NCI-H2107 treated with DMSO at 0.1 percent for 48 hours (cell line): ENCODE measurements around the gene NID2.

Experiments
- DNase-seq: peaks from one replicate; lab custom pipeline; 2025; ENCODE audit not compliant: unreplicated experiment; lab: John Stamatoyannopoulos, UW

NID2 gene

DNA sequence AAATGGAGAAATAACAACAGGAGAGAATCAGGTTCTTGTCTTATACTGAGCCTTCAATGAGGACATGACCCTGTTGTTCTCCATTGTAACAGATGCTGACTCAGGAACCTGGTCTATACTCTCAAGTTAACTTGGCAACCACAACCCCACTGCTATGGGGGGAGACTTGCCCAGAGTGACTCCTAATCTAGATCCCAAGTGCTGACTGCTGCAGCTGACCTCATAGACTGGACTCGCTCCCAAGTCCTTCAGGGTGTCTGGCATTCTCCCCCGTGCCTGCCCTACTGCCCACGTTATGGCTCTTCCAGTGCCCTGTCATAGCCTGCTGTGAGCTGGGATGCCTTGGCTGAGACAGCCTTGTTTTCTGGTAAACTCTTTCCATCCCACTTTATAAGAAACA, 37.1 kb downstream of the NID2 start:
- no peak for DNase-seq

DNA sequence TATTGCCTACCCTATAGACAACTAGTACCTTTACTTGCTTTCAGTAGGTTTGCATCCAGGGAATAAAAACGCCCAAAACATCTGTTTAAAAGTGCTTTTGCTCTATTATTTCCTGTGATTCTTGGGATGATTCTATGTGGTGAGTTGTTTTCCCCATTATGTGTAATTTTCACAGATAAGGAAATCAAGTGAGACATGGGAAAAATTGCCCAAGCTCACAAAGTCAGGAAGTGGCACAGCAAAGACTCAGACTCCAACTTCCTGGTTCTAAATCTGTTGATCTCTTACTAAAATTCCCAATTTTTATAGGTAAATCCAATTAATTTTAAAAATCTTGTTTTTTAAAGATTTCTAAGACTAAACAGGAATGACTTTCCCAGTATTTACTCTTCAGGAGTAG, 39.0 kb downstream of the NID2 start:
- no peak for DNase-seq

DNA sequence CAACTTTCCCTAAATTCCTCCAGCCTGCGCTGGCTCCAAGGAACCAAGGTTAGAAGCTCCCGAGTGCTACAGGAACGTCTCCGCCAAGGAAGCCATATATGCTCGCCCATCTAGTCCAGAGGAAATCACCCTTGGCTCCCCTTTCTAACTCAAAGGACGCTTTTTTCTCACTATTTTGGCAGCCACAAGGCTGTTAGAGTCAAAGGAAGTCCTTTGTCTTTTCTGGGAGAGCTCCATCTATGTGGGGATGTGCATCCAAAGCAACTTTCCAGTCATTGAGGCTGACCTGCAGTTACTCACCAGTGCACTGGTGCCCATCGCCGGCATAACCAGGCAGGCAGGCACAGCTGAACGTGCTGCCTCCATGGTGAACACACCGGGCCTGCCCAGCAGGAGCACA, 42.0 kb downstream of the NID2 start:
- no peak for DNase-seq

DNA sequence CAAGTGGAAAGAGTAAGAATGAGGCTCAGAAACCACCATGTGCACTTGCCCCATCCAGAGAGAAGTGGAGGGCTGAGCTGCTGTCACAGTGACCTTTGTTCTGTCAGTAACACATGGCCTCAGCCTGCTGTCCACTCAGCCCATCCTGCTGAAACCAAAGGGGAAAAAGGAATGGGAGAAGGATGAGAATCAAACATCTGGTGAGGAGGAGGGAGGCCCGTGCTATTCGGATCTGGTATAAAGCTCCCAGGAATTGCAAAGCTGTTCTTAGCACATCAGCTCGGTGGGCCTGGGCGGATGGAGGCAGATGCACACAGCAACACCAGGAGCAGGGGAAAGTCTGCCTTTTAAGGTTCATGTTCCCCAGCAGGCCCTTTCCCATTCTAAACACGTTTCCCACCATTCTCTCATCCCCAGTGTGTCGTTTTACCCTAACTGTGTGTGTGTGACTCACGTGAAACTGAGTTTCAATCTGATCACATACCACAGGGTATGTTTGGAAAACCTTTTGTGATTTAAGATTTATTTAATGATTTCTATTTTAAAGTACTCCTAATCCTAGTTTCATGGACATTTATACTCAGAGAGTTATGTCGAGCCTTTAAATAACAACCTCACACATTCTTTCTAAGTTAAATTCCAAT, 42.7 kb downstream of the NID2 start:
- no peak for DNase-seq

DNA sequence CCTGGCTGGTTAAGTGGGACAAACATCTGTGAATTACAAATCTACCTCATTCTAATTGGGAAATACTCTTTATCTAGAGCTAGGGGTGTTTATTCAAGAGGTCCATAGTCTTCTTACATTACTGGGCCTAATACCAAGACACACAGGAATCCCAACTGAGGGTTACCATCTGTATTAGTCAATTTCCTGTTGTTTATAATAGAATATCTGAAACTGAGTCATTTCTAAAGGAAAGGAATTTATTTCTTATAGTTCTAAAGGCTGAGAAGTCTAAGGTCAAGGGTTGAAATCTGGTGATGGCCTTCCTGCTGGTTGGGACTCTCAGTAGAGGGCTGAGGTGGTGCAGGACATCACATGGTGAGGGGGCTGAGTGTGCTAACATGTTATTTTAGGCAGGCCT, 43.5 kb downstream of the NID2 start:
- no peak for DNase-seq

DNA sequence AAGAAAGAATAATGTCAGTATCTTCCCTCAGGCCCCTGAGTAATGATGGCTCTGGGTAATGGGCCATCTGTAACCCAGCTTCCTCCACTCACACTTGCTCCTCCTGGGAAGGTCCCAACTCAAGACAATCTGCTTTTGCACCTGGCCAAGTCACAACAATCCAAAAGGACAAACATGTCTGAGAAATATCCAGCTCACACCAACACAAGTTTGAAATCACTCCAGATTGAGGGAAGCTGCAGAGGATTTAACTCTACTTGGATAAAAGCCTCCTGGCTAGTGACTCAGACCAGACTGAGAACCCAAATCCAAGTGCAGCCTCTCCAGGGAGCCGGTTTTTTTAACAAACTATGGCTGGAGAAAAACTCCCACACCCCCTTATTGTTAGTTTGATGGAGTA, 45.3 kb downstream of the NID2 start:
- DNase-seq = no peak

DNA sequence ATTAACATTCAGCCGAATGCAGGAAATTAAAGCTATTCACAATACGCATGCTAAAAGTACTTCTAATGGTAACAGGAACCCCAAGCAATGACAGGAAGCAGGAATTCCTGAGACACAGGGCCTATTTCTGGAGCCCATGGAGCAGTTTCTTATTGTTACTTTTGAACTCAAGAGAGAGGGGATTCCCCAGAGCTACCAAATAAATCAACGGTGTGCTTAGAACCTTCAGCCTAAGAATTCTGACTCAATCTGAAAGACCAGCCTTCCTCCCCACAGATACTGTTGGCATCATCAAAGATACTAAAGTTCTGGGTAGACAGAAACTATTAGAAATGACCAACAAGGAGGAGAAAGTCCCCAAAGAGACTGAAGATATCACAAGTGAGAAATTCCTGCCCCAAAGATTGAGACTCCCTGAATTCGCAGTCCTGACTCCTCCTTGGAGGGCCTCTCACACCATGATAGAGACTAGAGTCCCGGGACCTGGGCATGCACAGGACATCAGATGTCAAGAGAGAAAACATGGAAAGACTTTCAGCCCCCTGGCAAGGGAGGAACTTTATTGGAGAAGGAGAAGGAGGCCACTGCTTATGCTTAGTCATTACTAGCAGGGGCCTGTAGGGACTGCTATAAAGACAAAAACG, 46.8 kb downstream of the NID2 start:
- DNase-seq = no peak

DNA sequence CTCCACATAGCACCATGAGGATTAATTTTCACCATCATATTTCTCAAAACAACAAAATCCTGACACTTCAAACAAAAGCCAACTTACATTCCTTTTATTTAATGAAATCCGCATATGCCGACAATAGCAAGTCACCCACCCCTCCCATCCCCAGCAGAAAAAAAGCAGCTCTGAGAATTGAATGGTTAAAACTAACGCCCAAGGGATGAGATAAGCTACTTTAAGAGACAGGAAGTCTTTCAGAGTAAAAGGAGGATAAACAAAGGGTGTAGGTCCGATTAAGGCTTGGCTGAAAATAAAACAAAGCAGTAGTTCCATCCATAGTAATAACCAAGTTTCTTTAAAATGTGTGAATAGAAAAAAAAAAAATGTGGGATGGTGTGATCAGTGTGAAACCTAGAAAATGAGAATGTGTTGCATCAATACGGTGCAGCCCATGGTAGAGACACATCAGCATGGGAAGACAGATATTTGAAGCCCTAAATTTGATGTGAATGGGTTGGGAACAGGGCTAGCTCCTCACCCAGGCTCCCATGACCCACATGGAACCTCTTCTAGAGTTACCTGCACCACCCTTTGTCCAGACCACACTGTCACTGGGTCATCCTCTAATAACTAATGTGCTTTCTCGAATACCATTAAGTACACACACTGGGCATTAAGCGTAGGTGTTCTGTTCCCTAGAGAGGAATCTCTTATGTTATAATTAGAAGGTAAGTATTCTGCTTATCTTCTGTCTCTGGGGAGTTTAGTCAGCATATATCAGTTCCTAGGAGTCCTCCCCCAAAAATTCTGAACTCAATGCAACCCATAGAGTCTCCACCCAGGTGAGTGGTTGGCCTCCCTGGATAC, 47.8 kb downstream of the NID2 start:
- no peak for DNase-seq

DNA sequence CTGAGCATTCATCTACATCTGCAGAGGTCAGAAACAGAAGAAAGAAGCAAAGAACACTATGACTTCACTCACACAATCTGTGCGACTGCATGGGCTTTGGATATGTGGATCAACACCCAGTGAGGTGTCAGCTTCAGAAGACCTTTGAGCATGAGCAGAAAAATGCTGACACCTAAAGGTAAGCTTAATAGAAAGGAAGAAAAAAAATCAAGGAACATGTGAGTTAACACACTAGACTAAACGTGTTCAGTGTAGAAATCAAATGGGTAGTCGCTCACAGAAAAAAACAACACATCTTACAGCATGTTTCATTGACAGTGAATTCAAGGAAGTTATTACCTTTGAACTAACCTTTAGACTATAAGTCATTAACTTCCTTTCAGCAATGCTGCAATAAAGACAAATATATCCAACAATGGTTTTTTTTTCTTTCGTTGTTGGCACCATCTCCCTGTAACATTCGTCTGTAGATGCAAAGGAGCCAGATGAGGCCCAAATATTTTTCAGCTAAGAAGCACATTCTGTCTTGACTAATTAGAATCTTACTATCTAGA, 48.6 kb downstream of the NID2 start:
- no peak for DNase-seq

DNA sequence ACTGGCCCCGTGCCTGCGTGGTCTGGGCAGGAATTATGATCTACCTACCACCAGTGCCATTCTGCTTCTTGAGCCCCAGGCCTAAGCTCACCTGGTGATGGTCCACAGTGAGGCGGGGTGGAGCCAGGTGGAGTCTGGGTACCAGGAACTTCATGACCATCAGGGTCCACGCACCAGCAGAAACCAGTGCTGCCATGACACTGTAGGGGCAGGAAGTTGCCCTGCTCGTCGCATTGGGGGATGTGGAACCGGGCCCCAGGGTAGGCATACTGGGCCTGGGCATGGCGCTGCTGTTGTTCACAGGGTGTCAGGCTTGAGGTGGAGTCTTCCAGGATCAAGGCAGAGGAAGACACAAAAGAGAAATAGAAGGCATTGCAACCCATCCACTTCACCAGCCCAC, 49.9 kb downstream of the NID2 start:
- no peak for DNase-seq

DNA sequence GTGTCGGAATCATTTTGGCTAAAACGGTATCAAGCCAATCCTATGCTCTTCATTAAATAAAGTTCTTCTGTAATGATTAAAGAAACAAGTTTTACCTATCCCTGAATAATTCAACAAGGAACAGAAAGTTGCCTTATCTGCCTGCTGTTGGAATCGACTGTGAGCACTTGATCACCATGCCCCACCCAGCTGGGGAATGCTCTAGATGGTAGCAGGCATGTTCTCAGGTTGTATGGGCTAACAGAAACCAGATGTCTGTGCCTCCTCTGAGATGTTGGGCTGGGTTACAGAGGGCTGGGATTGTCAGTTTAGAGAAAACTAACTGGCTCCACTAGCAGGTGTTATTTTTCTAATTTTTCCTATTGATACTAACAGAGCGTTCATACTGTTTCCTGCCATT, 50.6 kb downstream of the NID2 start:
- no peak for DNase-seq

DNA sequence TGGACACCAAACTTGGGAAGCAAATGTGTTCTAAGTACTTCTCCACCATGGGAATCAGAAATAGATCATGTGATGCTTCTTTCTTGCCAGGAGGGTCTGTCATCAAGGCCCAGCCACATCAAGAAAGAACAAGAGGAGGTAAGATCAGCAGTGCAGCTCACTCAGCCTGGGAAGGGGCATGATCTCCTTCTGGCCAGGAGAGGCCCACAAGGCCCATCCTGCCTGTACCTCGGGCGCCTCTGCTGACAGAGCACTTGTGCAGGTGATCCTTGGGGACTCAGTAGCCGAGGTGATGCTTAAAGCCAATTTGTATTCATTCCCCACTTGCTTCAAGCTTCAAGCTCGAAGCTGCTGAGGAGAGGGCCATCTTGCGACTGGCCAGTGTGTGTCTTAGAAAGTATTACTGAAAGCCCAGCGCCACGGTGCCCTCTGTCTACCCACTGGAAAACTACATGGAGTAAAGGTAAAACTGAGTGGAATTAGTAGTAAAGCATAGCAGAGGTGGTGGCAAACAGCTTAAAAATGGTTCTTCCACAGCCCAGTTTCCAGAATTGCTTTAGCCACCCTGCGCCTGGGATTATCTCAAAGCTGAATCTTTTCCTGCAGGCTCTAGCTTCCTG, 53.3 kb downstream of the NID2 start:
- no peak for DNase-seq

DNA sequence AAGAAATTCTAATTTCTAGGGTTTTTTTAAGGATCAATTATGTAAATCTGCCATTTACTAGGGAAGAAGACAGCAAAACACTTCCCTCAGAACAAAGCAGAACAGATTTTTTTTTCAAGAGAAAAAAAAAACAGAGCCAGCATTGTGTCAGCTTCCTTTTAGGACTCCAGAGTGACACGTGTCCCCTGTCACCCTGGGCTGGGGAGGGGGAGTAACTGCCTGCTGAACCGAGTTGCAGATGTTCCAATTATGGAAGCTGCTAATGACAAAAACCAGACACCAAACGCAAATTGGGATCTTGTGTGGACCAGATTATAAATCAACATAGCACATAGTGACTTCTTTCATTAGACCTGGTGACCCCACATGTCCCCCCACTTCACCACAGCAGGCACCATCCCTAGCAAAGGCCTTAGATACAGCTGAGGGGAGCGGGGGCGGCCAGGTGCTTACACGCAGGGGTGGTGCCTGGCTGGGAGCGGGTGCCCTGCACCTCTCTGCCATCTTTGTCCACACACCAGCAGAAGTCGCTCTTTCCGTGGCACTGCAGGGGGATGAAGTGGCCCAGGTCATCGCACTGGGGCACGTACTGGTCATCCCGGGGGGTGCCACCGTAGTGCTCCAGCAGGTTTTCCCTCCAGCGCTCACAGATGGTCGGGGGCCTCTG, 54.1 kb downstream of the NID2 start:
- DNase-seq = no peak

DNA sequence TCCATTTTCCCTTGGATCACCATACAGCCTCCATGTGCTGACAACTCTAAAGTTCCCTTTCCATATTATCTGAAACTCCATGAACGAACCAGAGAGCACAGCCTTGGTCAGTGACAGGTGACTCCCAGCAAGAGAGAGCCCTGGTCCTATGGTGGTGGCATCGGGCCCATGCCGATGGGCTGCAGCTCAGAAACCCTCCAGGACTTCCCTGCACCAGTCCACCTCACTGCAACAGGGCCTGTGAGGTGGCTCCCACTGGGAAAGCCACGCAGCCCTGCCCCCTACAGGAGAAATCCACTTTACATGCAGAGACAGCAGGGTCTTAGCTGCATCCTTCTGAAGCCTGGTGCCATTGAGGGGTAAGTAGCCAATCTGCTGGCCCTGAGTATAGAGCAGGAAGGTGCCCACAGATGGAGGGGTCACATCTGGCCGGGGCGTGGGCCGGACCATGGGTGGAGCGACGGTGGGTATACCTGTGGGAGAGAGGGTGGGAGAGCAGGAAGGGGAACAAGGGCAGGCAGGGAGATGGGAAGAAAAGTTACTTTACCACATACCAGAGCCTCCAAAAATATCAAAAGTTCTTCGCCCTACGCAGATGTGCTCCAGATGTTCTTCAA, 54.8 kb downstream of the NID2 start:
- DNase-seq = no peak

DNA sequence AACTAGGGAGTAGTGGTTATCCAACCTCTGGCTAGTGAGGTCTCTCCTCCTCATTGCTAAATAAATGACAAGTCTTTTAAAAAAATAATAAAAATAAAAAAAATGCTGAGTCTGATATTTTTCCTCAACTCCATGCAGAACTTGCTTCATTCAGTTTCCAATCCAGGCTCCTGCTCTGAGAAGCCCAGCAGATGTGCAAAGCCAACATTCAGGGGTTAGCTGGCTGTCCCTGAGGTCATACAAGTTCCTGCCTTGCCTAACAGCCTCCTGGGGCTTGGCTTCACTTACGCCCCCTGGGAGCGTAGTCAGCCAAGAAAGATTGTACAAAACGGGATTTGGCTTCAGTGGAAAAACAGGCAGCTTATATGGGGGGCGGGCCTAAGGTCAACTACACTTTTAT, 56.2 kb downstream of the NID2 start:
- DNase-seq = no peak

DNA sequence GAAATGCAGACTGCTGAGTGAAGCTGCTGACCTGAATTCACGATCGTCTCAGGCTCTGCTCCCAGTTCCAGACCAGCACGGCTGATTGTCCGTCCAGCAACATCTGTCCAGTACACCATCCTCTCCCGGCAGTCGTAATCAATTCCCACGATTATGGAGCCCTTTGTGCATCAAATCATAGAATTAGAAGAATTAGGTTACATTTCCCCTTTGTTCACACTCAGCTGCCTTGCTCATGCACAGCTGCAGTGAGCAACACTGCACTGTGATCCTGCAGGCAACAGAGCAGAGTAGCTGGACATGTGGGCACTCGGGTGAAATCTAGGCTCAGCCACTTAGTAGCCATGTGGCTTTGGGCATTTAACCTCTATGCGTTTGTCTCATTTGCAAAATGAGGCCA, 57.3 kb downstream of the NID2 start:
- DNase-seq = no peak

DNA sequence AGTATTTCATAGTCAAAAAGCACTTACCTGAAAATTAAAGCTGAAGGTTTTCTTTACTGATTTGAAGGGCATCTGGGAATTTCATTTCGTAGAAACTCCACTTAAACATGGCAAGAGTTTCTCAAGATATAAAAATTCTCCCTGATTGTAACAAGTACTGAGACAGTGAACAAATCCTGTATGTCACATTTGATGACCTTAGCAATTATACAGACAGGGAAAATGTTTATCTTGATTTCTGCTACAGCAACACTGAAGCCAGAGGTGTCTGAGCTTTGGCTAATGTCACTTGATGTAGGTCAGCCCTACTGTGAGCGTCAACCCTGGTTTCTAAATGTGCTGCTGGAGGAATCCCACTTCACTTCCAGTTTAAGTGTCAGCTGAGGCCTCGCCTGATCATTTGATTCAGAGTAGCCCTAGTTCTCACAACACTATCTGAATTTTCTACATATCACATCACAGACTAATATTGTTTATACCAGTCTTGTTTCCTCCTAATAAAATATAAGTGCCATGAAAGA, 58.6 kb downstream of the NID2 start:
- no peak for DNase-seq

DNA sequence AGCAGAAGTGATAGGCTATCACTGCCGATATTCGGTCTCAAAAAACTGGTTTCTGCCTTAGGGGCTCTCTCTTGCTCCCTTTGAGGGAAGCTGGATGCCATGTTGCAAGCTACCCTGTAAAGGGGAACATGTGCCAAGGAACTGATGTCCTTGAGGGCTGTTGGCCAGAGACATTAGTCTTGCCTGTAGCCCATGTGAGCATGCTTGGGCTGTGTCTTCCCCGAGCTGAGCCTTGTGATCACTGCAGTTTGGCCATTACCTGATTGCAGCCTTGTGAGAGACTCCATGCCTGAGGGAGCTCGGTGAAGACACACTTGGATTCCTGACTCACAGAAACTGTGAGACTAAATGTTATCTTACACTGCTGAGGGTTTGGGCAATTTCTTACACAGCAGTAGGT, 60.7 kb downstream of the NID2 start:
- DNase-seq = no peak

DNA sequence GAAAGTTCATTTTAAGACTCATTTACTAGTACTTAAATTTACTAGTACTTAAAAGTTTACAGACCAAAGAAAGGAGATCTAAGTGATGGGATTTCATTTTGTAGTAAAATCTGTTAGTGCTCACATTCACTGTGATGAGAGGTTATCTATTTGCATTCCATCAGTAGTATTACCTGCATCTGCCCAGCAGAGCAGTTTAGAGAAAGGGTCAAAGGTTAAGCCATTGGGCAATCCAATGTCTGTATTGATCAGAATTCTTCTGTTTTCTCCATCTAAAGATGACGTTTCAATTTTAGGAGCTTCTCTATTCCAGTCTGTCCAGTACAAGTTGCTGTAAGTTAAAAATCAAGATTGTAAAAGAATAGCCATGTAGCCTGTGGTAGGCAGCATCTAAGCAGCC, 61.2 kb downstream of the NID2 start:
- DNase-seq = no peak

DNA sequence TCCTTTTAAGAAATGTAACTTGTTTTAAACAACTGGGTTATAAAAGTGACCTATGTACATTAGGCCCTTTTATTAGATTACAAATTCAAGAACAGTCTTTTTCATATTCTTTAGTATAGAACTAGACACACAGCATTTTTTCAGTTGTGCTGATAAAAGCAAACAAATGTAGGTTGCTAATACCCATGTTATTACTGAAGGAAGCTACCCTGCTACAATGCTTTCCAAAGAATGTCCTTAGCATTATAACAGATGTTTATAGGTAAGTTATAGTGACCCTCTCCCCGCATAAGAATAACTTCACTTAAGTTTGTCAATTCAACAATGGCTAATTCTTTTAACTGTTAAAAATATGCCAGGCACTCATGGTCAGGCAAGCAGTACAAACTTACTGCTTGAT, 61.6 kb downstream of the NID2 start:
- no peak for DNase-seq
